ENCODE measurements around the gene GET4.

Gene GET4

DNA sequence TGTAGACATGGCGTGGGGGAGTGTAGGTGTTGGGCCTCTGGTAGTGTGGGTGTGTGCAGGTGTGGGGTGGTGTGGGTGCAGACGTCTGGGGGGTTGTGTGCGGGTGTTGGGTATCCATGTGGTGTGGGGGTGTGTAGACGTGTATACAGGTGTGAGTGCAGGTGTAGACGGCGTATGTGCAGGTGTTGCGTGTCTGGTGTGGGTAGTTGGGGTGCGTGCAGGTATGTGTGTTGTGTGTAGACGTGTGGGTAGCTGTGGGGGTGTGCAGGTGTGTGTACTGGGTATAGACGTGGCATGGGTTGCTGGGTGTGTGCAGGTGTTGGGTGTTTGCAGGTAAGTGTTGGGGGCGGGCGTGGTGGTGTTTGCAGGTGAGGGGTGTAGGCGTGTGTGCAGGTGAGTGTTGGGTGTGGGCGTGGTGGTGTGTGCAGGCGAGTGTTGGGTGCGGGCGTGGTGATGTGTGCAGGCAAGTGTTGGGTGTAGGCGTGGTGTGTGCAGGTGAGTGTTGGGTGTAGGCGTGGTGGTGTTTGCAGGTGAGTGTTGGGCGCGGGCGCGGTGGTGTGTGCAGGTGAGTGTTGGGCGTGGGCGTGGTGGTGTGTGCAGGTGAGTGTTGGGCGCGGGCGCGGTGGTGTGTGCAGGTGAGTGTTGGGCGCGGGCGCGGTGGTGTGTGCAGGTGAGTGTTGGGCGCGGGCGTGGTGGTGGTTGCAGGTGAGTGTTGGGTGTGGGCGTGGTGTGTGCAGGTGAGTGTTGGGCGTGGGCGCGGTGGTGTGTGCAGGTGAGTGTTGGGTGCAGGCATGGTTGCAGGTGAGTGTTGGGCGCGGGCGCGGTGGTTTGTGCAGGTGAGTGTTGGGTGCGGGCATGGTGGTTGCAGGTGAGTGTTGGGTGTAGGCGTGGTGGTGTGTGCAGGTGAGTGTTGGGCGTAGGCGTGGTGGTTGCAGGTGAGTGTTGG lies 16.6 kb downstream of the GET4 start:
- DNase-seq (ENCODE audit: low read depth) = no peak
- TF ChIP-seq, protein P1, sequence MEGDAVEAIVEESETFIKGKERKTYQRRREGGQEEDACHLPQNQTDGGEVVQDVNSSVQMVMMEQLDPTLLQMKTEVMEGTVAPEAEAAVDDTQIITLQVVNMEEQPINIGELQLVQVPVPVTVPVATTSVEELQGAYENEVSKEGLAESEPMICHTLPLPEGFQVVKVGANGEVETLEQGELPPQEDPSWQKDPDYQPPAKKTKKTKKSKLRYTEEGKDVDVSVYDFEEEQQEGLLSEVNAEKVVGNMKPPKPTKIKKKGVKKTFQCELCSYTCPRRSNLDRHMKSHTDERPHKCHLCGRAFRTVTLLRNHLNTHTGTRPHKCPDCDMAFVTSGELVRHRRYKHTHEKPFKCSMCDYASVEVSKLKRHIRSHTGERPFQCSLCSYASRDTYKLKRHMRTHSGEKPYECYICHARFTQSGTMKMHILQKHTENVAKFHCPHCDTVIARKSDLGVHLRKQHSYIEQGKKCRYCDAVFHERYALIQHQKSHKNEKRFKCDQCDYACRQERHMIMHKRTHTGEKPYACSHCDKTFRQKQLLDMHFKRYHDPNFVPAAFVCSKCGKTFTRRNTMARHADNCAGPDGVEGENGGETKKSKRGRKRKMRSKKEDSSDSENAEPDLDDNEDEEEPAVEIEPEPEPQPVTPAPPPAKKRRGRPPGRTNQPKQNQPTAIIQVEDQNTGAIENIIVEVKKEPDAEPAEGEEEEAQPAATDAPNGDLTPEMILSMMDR (IDR thresholded peaks at IDR 0.05; ENCODE audit: low read depth, low read length, missing control alignments) = no peak
- no peak overlapping the region for H3K4me3 ChIP-seq (ENCODE audit: low read depth, low read length)
- in situ Hi-C loops (cut with HindIII; ENCODE audit: low sequenced_read_pairs) = loop anchor here (5.0 kb wide), 1 partner anchor 106 kb away; no protein-coding TSS in a partner anchor

DNA sequence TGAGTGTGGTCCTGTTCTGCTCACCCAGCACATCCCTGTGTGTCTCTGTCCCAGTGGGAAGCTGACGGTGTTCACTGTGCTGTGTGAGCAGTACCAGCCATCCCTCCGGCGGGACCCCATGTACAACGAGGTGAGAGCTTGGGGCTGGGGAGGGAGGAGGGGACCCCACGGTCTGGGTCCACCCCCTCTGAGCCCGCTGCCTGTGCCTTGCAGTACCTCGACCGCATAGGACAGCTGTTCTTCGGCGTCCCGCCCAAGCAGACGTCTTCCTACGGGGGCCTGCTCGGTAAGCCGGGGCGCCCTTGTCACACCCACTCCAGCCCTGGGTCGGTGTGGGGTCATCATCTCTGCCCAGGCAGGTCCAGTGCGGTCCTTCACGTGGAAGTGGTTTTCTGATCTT lies 17.3 kb downstream of the GET4 start:
- DNase-seq (ENCODE audit: low read depth) = no peak
- TF ChIP-seq, protein P1 (IDR thresholded peaks at IDR 0.05; ENCODE audit: low read depth, low read length, missing control alignments) = no peak
- H3K4me3 ChIP-seq (ENCODE audit: low read depth, low read length) = no peak overlapping the region
- in situ Hi-C loops (cut with HindIII; ENCODE audit: low sequenced_read_pairs) = loop anchor here (5.0 kb wide), 1 partner anchor 106 kb away; no protein-coding TSS in a partner anchor

DNA sequence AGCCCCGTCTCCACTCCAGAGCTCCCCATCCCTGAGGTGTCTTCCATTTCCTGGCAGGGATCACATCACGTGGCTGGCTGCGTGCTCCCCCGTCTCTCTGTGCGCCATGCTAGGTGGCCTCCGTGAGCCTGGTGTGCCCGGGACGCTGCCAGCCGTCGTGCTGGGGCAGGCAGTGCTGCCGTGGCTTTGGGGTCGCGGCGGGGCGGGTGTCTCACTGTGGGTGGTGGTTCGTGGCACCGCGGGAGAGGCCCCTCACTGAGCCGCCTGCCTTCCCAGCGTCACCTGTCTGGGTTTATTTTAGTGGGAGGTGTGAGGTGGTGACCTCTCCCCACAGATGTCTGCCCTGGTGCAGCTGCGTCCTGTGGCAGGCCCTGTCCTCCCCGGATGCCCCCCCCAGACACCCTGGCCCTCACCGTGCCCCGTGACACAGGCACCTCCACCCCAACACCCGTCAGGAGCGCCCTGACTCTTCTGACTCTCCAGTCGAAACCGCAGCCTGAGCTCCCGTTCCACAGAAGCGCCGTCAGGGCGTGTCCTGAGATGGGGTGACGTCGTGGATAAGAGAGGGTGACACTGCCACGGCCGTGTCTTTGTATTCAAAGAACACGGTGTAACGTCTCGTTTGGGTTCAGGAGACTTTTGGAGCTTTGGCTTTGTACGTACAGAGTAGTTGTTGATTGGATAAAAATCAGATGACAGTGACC lies 18.0 kb downstream of the GET4 start:
- in situ Hi-C loops (cut with HindIII; ENCODE audit: low sequenced_read_pairs) = loop anchor here (5.0 kb wide), 1 partner anchor 107 kb away; no protein-coding TSS in a partner anchor
- TF ChIP-seq, protein P1 (IDR thresholded peaks at IDR 0.05; ENCODE audit: low read depth, low read length, missing control alignments) = no peak
- no peak overlapping the region for H3K4me3 ChIP-seq (ENCODE audit: low read depth, low read length)
- no peak for DNase-seq (ENCODE audit: low read depth)

DNA sequence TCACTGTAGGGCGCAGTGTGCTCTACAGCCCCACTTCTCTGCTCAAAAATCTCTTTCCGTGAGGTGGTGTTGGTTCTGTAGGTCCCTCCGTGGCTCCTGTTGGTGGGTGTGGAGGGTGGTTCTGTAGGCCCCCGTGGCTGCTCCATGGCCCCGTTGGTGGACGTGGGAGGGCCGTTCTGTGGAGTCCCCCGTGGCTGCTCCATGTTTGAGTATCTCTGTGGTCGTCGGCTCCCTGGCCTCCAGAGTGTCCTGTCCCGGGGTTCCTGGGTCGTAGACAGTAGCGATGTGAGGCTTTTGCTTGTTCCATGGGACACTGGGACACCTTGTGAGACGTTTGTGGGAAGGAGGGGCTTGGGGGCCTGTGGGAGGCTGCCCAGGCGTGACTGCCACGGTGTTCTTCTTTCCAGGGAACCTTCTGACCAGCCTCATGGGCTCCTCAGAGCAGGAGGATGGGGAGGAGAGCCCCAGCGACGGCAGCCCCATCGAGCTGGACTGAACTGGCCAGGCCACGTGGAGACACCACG lies 18.6 kb downstream of the GET4 start:
- TF ChIP-seq, protein P1 (IDR thresholded peaks at IDR 0.05; ENCODE audit: low read depth, low read length, missing control alignments) = no peak
- H3K4me3 ChIP-seq (ENCODE audit: low read depth, low read length) = no peak overlapping the region
- DNase-seq (ENCODE audit: low read depth) = no peak
- in situ Hi-C loops (cut with HindIII; ENCODE audit: low sequenced_read_pairs) = loop anchor here (5.0 kb wide), 1 partner anchor 108 kb away; no protein-coding TSS in a partner anchor

DNA sequence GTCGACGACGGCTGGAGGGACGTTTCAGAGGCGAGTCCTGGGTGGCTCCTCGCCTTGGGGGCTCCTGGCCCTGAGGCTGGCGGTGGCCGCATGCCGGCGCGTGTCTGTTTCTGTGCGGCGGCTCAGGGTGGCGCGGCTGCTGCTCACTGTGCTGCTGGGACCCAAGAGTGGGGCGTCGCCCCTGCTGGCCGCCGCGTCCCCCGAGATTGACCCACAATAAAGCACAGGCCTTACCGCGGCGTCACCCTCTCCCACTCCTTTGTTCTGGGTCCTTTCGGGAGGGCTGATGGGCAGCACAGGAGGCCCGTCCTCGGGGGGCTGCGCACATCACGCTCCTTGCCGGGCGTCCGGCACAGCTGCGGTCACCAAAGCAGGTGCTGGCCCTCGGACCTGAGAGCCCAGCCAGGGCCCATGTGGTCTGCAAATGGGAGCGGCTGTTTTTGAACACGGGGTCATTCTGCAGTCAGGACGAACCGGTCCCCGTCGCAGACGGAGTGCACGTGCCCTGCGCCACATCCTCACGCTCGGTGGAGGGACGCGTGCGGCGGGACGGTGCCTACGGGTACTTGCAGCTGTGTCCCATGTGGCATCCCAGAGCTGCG lies 19.2 kb downstream of the GET4 start:
- TF ChIP-seq, protein P1 (IDR thresholded peaks at IDR 0.05; ENCODE audit: low read depth, low read length, missing control alignments) = no peak
- no peak for DNase-seq (ENCODE audit: low read depth)
- in situ Hi-C loops (cut with HindIII; ENCODE audit: low sequenced_read_pairs) = no loop called here
- no peak overlapping the region for H3K4me3 ChIP-seq (ENCODE audit: low read depth, low read length)
